Tibial nerve (tissue), 4 donors: ENCODE measurements around the gene FTMT. TPM values are rescaled to one million over a fixed set of nuclear protein-coding genes. Genes with fewer than 3 reads are reported as not detected.

ENCODE experiments used
- DNase-seq, 2 donors: peaks; one replicate each; pipeline ENCODE4 v3.0.0-alpha.2; 2019; ENCODE audit warnings: low spot score in 2 of 2
- H3K27ac ChIP-seq, 4 donors: fragments of 200-600 bp; sonication (generic) in 3 of 4; one replicate each; pipeline ENCODE4 v1.5.1; 2017 to 2019; ENCODE audit warnings: mild to moderate bottlenecking in 1 of 4
- H3K27me3 ChIP-seq, 2 donors: fragments of 200-600 bp; sonication (generic) in 1 of 2; one replicate each; pipeline versions ENCODE4 v1.5.1 to v1.6.0; 2017 to 2019
- H3K36me3 ChIP-seq, 3 donors: fragments of 200-600 bp; sonication (generic); one replicate each; pipeline ENCODE4 v1.5.1; 2018 to 2019
- H3K4me1 ChIP-seq, 4 donors: fragments of 200-600 bp; sonication (generic) in 3 of 4; one replicate each; pipeline ENCODE4 v1.5.1; 2017 to 2019
- H3K4me3 ChIP-seq, 4 donors: fragments of 200-600 bp; sonication (generic) in 3 of 4; one replicate each; pipeline ENCODE4 v1.5.1; 2017 to 2019; ENCODE audit warnings: mild to moderate bottlenecking in 1 of 4, moderate library complexity in 1 of 4
- H3K9me3 ChIP-seq, 4 donors: fragments of 200-600 bp; sonication (generic) in 3 of 4; one replicate each; pipeline ENCODE4 v1.5.1; 2017 to 2019
- EP300 ChIP-seq, 2 donors: sonication (generic); formaldehyde crosslinking; IDR thresholded peaks; one replicate each; pipeline ENCODE4 v1.6.1; 2017; ENCODE audit warnings: antibody characterized with exemption in 2 of 2, mild to moderate bottlenecking in 1 of 2
- POLR2A ChIP-seq, 2 donors: fragments of 450-650 bp; IDR thresholded peaks; one replicate each; pipeline ENCODE4 v1.6.1; 2017; ENCODE audit warnings: antibody characterized with exemption in 2 of 2, mild to moderate bottlenecking in 2 of 2, moderate library complexity in 2 of 2
- total RNA-seq, 4 donors: library from RNA; depleted of rRNA; stranded (reverse); fragments of >200 nt; gene quantifications; one replicate each; pipeline ENCODE4 v1.1.0, GENCODE V29; 2016
- TF ChIP-seq, protein P1 (sequence below), 5 experiments: fragments of 200-600 bp in 3 of 5; fragments of 450-650 bp in 2 of 5; sonication (generic) in 3 of 5; IDR thresholded peaks; one replicate each; pipeline ENCODE4 v1.5.1; 2016 to 2019; ENCODE audit warnings: antibody characterized with exemption in 5 of 5, mild to moderate bottlenecking in 3 of 5, moderate library complexity in 2 of 5

FTMT gene
- total RNA-seq, 4 donors from 2014 or later: not detected

DNA sequence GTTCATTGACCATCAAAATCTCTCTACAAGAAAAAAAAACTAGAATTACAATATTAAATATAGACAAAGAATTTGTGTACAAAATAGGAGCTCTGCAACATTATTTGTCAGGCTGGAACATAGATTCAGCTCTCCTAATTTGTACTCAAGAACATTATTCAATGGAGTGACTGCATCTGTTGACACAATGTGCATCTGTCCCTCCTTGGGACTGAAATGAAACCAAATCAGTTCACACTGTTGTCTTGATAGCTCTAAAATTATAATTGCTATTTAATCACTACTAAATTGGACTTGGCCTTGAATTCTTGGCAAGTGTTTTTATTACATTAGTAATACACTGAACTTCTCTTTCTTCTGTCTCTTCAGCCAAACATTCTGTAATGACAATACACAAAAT lies 47.7 kb downstream of the FTMT start:
- Histone ChIP-seq H3K9me3 (no peaks in the 10 kb centered on the region), H3K27ac (no peak overlapping the region), H3K27me3 (no peaks in the 10 kb centered on the region), H3K4me1 (no peaks in the 10 kb centered on the region), H3K4me3 (no peak overlapping the region), H3K36me3 (no peaks in the 10 kb centered on the region)
- TF ChIP-seq POLR2A (IDR thresholded peaks at IDR 0.05): no peak
- no peak for TF ChIP-seq EP300 (IDR thresholded peaks at IDR 0.05)
- TF ChIP-seq, protein P1, sequence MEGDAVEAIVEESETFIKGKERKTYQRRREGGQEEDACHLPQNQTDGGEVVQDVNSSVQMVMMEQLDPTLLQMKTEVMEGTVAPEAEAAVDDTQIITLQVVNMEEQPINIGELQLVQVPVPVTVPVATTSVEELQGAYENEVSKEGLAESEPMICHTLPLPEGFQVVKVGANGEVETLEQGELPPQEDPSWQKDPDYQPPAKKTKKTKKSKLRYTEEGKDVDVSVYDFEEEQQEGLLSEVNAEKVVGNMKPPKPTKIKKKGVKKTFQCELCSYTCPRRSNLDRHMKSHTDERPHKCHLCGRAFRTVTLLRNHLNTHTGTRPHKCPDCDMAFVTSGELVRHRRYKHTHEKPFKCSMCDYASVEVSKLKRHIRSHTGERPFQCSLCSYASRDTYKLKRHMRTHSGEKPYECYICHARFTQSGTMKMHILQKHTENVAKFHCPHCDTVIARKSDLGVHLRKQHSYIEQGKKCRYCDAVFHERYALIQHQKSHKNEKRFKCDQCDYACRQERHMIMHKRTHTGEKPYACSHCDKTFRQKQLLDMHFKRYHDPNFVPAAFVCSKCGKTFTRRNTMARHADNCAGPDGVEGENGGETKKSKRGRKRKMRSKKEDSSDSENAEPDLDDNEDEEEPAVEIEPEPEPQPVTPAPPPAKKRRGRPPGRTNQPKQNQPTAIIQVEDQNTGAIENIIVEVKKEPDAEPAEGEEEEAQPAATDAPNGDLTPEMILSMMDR (IDR thresholded peaks at IDR 0.05): no peak
- no peak for DNase-seq

Other genes with a start within 250 kb of the FTMT start
- 10 to 100 TPM; 15.9 to 21.9 (median 17.6) TPM for gene SRFBP1, start 110.1 kb downstream of the FTMT start, total RNA-seq
- gene LOX, start 226.4 kb downstream of the FTMT start, total RNA-seq: 10 to 100 TPM in 3 of 4 donors, 1 to 10 TPM in 1; 7.1 to 44.3 (median 19.3) TPM